Ecto neural progenitor cell (in vitro differentiated cells): ENCODE measurements around the gene TMEM106C.
A peak's percentile ranks its signal among the peaks of the same experiment; 100 is the strongest.

Source experiments
- DNase-seq: peaks from one replicate; pipeline ENCODE4 v3.0.0-alpha.2; 2018; ENCODE audit warnings: low spot score

TMEM106C gene, protein sequence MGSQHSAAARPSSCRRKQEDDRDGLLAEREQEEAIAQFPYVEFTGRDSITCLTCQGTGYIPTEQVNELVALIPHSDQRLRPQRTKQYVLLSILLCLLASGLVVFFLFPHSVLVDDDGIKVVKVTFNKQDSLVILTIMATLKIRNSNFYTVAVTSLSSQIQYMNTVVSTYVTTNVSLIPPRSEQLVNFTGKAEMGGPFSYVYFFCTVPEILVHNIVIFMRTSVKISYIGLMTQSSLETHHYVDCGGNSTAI

DNA sequence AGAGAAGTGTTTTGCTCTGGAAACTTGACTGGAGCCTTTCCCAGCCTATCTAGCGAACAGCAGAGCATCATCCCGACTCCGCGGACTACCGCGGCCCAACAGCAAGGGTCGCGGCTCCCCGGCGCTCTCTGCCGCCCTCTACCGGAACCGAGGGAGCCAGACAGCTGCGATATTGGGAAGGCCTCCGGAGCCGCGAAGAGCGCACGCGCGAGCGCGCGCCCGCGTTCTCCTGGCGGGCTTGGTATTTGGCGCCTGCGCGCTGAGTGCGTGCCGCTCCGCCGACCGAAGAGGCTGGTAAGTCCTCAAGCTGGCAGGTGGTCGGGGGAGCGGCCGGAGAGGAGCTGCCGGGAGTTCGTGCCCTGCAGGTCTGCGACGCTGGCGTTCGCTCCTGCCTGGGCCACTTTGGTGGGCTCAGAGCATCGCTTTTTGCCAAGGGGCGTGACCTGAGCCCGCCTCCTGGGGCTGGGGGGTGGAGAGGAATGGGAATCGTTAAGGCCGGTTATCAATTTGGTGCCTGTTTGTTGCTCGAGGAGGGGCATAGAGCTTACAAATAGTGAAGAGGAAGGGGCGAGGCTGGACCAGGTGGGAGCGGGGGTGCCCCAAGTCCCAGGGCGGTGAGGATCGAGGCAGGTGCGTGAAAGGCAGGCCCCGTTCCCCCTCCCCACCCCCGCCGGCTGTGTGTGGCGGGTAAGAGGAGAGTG, at the start of gene TMEM106C:
TMEM106C (plus strand) TSS at position 257 of the 701 bp plus-strand sequence. CDS start 641 bp downstream, outside the sequence.
- peak; percentile 100 for DNase-seq

DNA sequence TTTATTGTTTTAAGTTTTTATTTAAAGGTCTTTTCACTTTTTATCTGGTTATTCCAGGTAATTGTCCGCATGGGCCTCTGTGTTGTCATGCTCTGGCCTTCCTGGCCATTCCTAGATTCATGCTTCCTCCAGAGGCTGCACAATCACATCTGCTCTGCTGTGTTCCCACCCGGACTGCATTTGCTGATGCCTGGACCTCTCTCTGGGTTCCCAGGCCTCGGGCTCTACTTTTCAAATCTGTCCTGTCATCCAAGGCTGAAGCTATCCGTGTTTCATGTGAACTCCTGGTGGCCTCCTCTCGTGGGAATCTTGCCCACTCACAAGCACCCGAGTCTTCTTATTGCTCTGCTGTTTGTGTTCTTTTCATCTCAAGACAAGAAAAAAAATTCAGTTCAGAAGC, 42.5 kb upstream of the TMEM106C start:
- no peak for DNase-seq

DNA sequence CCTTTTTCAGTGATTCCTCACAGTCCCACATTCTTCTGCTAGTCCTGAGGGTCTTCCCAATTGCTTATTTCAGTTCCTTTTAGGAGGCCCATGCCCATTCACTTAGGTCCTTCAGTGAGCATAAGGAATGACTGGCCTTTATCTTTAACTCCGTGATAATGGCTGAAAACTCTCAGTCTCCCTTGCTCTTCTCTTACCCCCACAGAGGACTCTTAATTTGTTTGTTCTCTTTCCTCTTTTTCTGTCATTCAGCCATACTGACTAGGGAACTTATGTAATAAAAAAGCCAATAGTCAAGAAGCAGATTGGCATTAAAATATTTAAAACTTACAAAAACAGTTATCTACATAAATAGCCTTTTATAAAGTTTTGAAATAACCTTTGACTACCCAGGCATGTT, 41.5 kb upstream of the TMEM106C start:
- DNase-seq: no peak

DNA sequence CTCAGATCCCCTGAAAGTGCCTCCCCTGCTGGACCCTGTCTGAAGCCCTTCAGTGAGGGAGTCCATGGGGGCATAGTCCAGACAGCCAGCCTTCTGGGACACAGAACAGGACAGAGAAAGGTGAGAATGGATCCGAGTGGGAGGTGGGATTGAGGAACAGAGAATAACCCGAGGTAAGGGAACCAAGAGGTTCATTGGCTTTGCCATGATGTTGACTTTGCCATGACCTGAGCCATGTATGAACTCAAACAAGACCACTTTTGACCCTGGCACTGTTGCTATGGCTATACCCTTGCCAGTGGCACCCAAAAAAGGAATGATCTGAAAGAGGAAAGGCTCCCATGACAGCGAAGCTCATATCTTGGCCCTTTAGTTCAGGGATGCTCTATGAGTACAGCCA, 36.0 kb upstream of the TMEM106C start:
- no peak for DNase-seq

DNA sequence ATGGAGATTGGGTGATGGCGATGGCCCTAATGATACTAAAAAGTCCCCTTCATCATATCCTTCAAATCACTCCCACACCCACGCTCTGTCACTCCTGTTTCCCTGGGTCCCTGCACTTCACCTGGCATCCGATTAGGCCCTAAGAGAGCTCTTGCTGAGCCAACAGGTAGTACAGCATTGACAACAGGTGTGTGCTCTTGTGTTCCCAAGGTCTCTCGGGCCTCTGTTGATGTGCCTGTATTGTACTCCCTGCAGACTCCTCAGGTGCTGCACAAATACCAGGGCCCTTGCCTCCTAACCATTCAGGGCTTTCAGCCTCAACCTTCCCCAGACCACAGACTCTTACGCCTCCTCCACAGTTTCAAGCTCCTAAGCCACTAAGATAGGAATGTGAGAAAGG, 32.8 kb upstream of the TMEM106C start:
- DNase-seq: peak; percentile 30

DNA sequence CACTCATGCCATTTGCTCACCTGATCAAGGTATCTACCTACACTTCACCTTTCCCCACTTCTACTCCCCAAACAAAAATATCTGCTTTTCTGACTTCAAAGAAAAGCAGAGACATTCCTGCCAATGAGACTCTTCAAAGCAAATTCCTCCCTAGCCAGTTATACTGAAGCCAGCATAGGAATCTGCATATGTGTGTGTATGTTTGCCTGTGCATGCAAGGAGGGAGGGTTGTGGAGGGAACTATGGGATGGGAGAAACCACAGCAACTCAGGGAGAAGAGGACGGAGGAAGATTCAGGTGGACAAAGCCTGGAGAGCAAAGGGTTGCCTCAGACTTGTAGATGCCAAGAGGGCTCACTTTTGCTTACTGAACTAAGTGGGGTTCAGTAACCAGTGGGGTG, 32.2 kb upstream of the TMEM106C start:
- no peak for DNase-seq

DNA sequence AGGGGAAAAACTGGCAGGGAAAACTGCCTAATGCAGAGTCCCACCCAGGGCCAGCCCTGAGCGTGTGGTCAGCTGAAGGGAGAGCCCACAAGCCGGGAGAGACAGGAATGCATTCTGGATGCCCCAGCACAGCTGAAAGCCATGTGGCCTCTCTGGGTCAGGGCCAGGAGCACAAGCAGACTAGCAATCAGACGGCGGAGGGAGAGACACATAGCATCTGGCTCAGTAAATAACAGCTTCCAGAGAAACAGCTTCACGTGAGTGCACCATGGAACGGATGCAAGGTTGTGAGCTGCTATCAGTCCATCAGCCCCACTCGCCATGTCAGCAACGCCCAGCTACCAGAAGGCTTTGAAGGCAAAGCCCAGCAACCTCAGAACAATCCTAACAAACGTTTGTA, 28.2 kb upstream of the TMEM106C start:
- DNase-seq: no peak

DNA sequence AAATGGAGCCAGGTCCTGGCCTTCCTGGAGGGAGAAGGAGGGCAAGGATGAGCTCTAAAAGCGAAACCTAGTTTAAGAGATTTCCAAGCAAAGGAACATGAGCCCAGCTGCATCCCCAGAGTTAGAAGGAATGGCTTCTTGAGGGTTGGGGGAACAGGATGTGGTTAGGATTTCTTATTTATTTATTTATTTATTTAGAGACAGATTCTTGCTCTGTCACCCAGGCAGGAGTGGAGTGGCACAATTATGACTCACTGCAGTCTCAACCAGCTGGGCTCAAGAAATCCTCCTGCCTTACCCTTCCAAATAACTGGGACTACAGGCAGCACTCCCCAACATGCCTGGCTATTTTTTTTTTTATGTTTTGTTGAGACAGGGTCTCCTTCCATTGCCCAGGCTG, 25.3 kb upstream of the TMEM106C start:
- DNase-seq: no peak

DNA sequence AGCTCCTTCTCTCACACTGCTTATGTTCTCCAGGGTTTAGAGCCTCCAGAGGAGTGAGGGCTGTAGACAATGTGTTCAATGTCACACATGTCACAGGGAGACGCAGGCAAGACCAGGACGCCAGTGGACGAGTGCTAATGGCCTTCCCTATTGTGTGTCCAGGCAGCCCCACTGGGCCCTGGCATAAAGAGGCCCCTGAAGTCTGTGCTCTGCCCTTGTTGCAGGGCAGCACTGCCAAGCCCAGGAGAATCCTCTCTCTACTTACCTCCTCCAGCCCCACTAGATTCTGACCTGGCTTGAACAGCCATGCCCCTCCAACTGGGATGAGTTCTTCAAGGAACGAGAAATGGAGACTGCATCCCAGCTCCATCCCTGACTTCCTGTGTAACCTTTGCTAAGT, 24.8 kb upstream of the TMEM106C start:
- DNase-seq: peak; percentile 21

DNA sequence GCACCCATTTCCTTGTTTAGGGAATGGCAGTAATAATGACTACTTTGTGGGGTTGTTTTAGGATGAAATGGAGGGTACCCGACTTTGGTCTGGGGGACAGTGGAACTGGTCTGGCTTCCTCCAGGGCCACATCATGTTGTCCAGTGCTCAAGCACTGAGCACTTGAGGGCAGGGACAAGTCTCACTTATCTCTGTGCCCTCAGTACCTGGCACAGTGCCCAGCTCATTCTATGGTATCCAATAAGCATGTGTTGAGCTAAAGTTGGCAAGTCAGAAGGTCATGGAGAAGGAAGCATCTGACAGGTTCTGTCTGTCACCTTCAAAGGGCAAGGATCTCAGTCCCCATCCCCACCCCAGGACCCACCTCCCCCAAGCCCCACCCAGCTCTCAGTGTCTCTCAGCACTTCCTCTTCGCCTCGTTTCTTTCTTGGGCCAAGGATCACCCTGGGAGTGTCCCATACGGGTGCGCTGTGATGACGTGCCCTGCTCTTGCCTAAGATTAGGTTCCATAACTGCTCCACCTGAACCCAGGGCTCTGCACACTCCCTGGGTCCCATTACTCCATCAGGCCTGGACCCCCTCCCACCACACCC, 24.3 kb upstream of the TMEM106C start:
- peak; percentile 22 for DNase-seq

DNA sequence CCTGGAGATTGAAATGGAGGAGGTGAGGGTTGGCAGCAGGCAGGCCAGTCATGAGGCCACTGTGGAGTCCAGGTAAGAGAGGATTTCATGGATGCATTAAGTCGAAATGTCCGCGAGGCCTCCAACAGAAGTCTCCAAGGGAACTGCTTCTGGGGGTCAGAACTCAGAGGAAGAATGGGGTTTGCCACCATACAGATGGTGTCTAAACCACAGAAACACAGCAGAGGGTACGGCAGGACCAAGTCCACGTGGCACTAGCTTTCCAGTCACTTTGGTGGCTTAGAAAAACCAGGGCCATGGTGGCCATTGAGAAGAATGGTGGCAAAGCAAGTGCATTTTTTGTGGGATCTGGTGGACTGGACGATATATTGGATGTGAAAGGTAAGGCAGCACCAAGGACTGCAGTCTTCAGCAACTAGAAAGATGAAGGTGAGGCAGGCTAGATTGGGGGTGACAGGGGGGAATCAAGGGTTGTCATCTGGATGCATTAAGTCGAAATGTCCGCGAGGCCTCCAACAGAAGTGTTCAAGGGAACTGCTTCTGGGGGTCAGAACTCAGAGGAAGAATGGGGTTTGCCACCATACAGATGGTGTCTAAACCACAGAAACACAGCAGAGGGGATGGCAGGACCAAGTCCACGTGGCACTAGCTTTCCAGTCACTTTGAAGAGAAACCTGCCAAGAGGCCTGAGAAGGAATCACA, 22.5 kb upstream of the TMEM106C start:
- DNase-seq: no peak

DNA sequence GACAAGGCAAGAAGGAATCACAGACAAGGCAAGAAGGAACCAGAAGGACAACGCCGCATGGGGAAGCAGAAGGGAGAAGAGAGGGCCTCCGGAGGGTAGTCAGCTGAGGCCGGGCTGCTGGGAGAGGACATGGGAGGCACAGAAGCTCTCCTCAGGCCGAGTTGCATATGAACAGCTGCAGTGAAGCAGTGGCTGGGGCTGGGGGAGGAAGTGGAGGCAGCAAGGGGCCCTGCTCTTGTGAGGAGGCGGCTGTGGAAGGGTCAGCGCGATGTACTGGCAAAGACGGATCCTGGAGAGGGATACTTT, 22.0 kb upstream of the TMEM106C start:
- no peak for DNase-seq

DNA sequence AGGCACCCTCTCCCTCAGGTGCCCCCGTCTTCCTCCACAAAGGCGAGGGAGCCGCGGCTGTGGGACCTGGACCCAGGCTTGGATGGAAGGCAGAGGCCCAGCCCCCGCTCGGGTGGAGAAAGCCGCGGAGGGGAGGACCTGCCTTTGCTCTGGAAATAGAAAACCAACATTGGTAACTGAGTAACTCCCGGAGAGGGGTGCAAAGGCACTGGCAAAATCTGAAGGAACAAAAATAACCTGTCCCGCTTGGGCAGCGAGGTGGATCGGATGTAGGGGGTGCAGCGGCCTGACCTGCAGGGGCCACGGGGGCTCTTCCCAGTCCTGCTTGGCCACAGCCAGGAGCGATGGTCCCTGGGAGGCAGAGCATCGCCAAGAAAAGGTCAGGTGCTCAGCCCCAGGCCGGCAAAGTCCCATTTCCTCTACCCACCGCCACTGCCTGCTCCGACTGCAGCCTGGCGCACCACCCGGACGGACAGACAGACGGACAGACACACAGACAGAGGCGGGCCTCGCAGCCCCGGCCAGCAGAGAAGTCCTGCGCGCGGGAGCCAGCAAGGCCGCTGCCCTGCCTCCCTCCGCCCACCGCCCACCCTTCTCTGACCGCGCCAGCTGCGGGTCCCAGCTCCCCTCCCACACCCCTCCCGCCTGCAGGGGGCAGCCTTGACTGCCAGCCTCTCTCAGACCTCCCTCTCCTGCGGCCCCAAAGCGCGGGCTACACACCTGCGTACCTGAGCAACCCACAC, 21.4 kb upstream of the TMEM106C start:
- no peak for DNase-seq

DNA sequence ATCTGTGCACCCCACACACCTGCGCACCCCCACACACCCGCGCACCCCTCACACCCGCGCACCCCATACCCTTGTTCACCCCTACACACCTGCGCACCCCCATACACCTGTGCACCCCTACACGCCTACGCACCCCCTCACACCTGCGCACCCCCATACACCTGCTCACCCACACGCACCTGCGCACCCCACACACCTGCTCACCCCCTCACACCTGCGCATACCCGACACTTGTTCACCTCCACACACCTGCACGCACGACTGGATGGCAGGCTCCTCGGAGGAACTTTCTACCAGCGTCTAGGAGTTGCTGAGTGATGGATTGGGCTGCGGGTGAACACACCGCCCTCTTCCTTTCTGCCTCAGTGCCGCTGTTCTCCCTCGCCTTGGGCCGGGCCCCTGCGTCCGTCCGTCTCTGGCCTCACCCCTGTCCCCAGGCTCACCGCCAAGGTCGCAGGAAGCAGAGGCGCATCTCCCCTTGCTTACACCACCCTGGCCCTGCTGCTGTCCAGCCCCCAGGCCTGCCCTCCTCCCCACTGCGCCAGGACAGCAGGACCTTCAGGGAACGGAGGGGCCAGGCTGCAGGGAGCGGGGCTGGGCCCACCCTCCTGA, 20.7 kb upstream of the TMEM106C start:
- no peak for DNase-seq

DNA sequence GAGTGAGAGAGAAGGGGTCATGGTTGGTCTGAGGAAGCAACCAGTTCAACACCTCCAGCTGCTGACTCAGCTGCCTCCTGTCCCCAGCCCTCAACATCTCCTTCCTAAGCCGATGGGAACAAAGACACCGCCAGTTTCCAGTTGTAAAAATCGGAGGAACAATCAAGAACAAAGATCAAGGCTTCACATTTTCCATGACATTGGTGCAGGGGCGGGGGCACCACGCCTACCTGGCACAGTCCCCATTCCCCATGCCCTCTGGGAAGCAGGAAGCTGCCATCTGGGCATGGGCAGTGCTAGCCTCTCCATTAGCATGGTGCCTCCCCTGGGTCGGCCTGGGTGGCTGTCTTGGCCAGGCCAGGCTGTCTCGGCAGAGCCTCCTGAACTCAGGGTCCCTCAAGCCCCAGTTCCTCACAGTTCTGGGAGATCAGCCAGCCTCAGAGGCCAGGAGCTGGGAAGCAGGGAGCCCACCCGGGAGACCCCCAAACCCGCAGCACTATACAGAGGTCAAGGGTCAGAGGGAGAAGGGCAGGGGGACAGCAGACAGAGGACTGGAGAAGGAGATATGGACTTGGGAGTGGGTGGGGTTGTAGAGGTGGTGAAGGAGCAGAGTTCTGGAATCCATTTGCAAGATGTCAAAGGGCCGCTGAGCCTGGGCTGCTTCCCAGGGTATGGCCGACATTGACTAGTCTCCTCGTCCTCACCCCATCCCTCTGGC, 19.6 kb upstream of the TMEM106C start:
- no peak for DNase-seq

DNA sequence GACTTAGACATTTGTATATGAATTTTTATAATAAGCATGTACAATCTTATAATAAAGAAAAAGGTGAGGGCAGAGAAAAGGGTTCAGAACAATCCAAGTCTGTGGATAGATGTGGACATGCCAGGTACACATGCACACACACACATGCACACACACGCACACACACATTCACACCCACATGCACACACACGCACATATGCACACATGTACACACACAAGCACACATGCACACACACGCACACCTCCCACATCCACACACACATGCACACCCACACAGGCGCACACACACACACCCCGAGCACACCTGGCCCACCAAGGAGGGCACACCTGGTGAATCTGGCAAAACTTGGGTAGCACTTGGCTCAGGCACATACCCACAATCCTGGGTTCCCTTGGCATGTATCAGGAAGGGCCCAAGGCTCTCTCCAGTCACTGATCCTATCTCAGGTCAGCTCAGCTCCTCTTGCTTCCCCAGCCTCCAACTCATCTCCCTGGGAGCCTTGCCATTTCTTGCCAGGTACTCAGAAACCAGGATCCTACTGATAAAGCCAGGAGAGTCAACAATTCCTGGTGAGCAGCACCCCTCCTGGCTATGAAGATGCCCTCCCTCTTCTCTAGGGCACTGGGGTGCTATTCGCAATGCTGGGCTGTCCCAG, 18.6 kb upstream of the TMEM106C start:
- no peak for DNase-seq

DNA sequence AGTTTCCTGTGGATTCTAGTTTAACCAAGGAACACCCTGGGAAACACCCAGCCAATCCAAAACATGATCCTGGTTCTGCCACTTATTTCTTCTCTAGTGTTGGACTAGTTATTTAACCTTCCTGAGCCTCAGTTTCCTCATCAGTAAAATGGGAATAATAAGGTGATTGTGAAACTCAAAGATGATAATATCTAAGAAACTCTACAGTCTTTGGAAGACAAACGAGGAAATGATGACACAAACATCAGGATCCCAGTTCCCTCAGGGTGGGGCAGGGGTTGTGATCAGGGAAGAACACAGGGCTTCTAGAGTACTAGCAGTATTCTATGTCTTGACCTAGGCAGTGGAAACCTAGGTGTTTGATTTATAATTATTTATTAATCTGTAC, 18.1 kb upstream of the TMEM106C start:
- no peak for DNase-seq

DNA sequence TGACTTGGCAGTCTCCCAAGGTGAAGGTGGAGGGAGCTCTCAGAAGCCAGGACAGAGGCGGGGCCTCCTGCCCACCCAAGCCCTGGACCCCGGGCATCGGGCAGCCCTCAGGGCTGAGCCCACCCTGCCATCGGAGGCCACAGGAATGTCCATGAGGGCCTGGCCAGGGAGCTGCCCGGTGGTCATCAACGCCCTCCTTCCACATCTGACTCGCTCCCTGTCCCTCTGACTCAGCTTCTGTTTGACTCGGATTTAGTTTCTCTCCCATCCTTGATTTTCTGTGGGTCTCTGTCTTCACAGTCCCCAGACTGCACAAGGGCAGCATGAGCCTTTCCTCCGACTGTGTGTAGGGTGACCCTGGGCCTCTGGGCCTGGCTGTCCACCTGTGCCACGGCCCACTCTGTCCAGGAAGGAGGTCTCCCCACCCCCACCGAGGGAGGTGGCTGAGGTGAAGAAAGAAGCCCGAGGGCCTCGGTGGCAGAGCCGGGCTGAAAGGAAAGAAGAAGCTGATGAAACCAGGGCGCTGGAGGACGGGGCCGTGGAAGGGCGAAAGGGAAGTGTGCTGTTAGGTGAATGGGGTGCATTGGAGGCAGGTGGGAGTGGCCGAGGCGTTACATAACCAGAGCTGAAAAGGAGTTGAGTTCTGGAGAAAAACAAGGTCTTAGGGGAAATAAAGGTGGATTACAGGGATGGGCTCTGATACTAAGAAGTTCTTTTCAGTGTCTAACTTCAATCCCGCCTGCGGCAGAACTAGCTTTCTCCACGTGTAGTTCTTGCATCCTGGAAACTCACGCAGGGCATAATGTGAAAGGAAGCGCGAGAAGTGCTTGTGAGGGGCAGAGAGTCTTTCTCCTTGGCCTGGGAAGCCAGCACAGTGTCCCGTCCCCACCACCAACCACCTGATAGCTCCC, 16.7 kb upstream of the TMEM106C start:
- no peak for DNase-seq

DNA sequence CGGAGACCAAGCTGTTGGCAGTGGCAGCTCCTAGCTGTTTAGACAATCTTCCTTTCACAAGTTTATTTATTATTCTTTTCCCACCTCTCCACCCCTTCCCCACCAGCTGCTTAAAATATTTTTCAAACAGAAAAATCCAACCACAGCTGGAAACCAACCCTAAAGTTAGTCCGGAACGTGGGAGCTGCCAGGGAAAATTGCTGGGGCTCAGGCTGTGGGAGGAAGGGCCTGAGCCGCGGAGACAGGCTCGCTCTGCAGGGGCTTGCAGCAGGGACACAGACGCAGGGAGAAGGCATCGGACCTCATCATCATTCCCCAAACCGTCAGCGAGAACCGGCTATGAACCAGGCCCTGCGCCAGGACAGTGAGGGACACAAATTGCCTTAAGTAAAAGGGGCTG, 16.1 kb upstream of the TMEM106C start:
- no peak for DNase-seq
